ENCODE measurements around the gene TKT.

Gene TKT

DNA sequence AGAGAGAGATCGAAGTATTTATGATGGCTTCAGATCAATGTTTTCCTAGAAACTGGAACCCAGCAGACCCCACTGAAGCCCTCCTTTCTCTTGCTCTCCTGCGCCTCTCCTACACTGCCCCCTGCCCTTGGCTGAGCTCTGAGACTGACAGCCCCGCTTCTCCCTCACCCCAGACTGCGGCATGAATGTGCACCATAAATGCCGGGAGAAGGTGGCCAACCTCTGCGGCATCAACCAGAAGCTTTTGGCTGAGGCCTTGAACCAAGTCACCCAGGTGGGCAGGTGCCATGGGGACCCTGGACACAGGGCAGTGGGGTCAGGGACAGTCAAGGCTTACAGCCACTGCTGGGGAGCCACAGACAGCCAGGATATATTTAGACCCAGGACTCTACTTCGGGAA, 71.1 kb downstream of the TKT start:
- TF ChIP-seq, protein P1, sequence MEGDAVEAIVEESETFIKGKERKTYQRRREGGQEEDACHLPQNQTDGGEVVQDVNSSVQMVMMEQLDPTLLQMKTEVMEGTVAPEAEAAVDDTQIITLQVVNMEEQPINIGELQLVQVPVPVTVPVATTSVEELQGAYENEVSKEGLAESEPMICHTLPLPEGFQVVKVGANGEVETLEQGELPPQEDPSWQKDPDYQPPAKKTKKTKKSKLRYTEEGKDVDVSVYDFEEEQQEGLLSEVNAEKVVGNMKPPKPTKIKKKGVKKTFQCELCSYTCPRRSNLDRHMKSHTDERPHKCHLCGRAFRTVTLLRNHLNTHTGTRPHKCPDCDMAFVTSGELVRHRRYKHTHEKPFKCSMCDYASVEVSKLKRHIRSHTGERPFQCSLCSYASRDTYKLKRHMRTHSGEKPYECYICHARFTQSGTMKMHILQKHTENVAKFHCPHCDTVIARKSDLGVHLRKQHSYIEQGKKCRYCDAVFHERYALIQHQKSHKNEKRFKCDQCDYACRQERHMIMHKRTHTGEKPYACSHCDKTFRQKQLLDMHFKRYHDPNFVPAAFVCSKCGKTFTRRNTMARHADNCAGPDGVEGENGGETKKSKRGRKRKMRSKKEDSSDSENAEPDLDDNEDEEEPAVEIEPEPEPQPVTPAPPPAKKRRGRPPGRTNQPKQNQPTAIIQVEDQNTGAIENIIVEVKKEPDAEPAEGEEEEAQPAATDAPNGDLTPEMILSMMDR (IDR thresholded peaks at IDR 0.05), result no peak

- TF ChIP-seq, protein P1 (IDR thresholded peaks at IDR 0.05), result no peak
Observed at GRCh38 chr3:53183514-53183913, 72.3 kb downstream of the TKT start.

GRCh38 chr3:53182764-53183355, 73.0 kb downstream of the TKT start:
- TF ChIP-seq, protein P1 (IDR thresholded peaks at IDR 0.05), result no peak

DNA sequence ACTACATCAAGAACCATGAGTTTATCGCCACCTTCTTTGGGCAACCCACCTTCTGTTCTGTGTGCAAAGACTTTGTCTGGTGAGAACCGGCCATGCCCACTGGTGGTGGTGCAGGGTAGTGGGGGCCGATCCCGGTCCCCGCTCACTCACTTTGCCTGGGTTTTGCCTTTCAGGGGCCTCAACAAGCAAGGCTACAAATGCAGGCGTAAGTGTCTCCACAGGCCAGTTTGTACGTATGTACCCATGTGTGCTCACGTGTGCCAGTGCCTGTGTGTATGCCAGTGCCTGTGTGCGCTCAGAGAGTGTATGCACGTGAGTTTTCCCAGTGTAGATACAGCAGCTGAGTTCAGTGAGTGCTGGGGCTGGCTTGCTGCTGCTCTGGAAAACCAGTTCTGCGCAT, 74.3 kb downstream of the TKT start:
- TF ChIP-seq, protein P1 (IDR thresholded peaks at IDR 0.05), result no peak

DNA sequence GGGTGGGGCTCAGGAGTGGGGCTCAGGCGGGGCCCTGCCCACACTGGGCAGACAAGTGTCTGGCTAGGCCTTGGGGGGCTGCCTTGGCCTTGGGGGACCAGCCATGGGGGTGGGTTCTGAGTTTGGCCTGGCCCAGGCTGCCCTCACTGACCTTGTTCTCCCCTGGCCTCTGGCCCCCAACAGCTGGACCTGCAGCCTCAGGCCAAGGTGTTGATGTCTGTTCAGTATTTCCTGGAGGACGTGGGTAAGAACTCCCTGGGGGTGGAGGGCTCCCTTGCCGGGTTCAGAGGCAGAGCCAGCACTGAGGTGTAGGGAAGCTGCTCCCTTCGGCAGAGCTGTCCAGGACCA, 74.8 kb downstream of the TKT start:
- TF ChIP-seq, protein P1 (IDR thresholded peaks at IDR 0.05), result no peak

DNA sequence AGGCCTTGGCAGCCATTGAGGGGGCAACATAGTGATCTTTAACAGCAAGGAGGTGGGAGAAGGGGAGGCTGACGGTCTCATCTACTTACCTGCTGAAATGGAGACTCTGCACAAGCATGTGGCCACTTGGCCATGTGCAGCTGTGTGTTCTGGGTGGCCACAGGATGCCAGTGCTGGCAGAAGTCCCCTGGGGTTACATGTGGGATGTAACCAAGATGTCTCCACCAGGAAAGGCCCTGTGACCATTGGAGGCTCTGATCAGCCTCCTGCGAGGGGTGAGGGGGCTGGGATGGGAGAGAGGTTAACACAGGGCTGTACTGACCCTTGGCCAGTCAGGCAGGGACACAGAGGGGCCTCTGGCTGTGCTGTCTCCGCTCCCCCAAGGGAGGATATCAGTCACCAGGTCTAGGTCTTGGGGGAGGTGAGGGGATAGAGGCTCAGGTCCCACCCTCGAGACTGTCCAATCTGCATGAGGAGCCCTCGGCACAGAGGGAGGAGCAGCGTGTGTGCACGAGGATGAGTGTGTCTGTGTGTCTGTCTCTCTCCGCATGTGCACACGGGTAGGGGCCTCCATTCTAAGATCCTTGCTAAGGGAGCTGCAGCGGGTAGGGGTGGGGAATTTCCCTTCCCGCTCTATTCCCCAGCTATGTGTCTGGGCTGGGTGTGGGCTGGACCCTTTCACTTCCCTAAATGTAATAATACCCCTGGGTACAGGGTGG, 75.4 kb downstream of the TKT start:
- TF ChIP-seq, protein P1 (IDR thresholded peaks at IDR 0.05), result no peak

GRCh38 chr3:53179580-53179979, 76.2 kb downstream of the TKT start:
- TF ChIP-seq, protein P1 (IDR thresholded peaks at IDR 0.05), result no peak
